Measurements from ENCODE around the gene EHMT1.
"Not testable (repeated sequence)": the region's sequence is repeated elsewhere in the genome, so short reads cannot be mapped to it uniquely, and the experiment has no call there.

Gene EHMT1

DNA sequence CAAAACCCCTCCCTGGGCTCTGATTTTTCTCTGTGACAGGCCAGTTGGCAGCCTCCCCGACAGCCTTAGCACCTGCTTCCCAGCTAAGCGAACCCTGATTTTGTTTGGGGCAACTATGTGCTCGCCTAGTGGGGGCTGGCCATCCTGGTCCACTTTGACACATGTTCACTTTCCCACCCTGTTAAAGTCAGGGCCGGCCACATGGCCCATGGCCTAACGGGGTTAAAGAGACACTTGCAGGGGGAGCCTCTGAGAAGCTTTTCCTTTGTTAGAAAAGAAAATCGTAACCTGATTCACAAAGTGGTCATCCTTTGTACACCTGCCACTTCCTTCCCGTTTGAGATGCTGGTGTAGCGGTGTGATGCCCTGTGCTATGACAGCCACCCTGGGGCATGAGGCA, 257.5 kb downstream of the EHMT1 start:
- Histone ChIP-seq H3K9me3 (ENCODE audit: insufficient read depth, low read length) (no peaks in the 10 kb centered on the region), H3F3A (ENCODE audit: insufficient read depth) (no peaks in the 10 kb centered on the region), H2AFZ (ENCODE audit: low read depth, low read length, severe bottlenecking) (no peak overlapping the region), H3K36me3 (ENCODE audit: low read length) (no peaks in the 10 kb centered on the region), H4K20me1 (ENCODE audit: low read depth, low read length) (no peaks in the 10 kb centered on the region), H3K27me3 (ENCODE audit: low read length) (no peaks in the 10 kb centered on the region), H3K9ac (ENCODE audit: low read length) (no peak overlapping the region), H3K27ac (ENCODE audit: low read depth, low read length) (no peak overlapping the region), H3K9me2 (replicated peaks; ENCODE audit: insufficient read depth, low read length) (no peaks in the 10 kb centered on the region), H3K79me2 (ENCODE audit: insufficient read depth, low read length) (no peaks in the 10 kb centered on the region), H3K4me3 (ENCODE audit: insufficient read depth, low read length, poor library complexity, severe bottlenecking) (no peak overlapping the region), H3K4me2 (ENCODE audit: low read depth, low read length, poor library complexity, severe bottlenecking) (no peak overlapping the region)
- TF ChIP-seq, protein P1, sequence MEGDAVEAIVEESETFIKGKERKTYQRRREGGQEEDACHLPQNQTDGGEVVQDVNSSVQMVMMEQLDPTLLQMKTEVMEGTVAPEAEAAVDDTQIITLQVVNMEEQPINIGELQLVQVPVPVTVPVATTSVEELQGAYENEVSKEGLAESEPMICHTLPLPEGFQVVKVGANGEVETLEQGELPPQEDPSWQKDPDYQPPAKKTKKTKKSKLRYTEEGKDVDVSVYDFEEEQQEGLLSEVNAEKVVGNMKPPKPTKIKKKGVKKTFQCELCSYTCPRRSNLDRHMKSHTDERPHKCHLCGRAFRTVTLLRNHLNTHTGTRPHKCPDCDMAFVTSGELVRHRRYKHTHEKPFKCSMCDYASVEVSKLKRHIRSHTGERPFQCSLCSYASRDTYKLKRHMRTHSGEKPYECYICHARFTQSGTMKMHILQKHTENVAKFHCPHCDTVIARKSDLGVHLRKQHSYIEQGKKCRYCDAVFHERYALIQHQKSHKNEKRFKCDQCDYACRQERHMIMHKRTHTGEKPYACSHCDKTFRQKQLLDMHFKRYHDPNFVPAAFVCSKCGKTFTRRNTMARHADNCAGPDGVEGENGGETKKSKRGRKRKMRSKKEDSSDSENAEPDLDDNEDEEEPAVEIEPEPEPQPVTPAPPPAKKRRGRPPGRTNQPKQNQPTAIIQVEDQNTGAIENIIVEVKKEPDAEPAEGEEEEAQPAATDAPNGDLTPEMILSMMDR (IDR thresholded peaks at IDR 0.05; ENCODE audit: insufficient read depth, low read length, poor library complexity, severe bottlenecking): no peak
- no peak for TF ChIP-seq EZH2phosphoT487 (conservative IDR thresholded peaks at IDR 0.05; ENCODE audit: low read length)

DNA sequence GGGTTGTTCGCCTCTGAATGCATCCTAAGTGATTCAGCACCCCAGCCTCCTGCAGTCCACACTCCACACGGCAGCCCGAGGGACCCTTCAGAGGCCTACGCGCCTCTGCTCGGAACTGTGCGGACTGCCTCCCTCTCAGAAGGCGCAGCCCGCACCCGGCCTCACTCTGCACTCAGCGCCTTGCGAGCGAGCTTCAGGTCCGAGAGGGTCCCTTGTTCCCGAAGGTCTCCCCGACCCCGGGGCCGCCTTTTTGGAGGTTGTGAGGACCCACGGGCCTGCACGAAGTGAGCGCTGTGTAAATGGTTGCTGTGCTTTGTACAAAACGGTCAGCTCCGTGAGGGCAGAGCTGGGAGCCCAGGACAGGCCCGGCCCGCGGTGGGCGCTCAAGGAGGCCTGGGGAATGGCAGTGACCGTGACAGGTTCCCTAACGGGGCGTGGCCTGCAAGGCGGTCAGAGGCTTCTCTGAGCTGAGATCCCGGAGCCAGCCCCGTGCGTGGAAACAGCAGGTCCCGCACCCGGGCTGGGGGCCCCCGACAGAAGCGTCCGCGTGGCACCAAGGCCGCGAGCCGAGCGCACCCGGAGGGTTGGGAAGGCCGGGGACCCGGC, 258.1 kb downstream of the EHMT1 start:
- Histone ChIP-seq H3K4me2 (ENCODE audit: low read depth, low read length, poor library complexity, severe bottlenecking) (no peak overlapping the region), H3K4me3 (ENCODE audit: insufficient read depth, low read length, poor library complexity, severe bottlenecking) (no peak overlapping the region), H3K27ac (ENCODE audit: low read depth, low read length) (no peak overlapping the region)

DNA sequence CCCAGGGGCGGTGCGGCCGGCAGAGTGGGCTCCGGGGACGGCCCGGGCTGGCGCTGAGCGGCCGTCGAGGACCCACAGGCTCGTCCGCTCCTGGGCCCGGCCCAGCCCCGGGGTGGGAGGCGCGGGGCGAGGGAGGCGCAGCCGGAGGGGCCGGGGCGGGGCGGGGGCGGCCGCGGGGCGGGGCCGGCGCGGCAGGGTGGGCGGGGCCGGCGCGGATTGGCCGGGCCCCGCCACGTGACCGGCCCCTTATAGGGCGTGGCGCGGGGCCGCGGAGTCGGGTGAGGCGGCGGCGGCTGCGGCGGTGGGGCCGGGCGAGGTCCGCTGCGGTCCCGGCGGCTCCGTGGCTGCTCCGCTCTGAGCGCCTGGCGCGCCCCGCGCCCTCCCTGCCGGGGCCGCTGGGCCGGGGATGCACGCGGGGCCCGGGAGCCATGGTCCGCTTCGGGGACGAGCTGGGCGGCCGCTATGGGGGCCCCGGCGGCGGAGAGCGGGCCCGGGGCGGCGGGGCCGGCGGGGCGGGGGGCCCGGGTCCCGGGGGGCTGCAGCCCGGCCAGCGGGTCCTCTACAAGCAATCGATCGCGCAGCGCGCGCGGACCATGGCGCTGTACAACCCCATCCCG, 258.8 kb downstream of the EHMT1 start, which contains the start of gene CACNA1B:
TSS of gene CACNA1B (plus strand) at position 277 of the 617 bp plus-strand sequence. CDS start at position 429, 152 bp downstream.
- H2AFZ ChIP-seq (ENCODE audit: low read depth, low read length, severe bottlenecking); H3K9ac ChIP-seq (ENCODE audit: low read length); H3K4me3 ChIP-seq (ENCODE audit: insufficient read depth, low read length, poor library complexity, severe bottlenecking): not testable (repeated sequence)

More for the DNA sequence above, 258.1 kb downstream of the EHMT1 start:
- Histone ChIP-seq H3K79me2 (ENCODE audit: insufficient read depth, low read length) (no peaks in the 10 kb centered on the region), H3F3A (ENCODE audit: insufficient read depth) (no peaks in the 10 kb centered on the region), H3K36me3 (ENCODE audit: low read length) (no peaks in the 10 kb centered on the region), H3K9me2 (replicated peaks; ENCODE audit: insufficient read depth, low read length) (no peaks in the 10 kb centered on the region), H3K9me3 (ENCODE audit: insufficient read depth, low read length) (no peaks in the 10 kb centered on the region), H3K27me3 (ENCODE audit: low read length) (no peaks in the 10 kb centered on the region), H2AFZ (ENCODE audit: low read depth, low read length, severe bottlenecking) (no peak overlapping the region), H4K20me1 (ENCODE audit: low read depth, low read length) (no peaks in the 10 kb centered on the region), H3K9ac (ENCODE audit: low read length) (no peak overlapping the region)
- no peak for TF ChIP-seq EZH2phosphoT487 (conservative IDR thresholded peaks at IDR 0.05; ENCODE audit: low read length)
- TF ChIP-seq, protein P1 (IDR thresholded peaks at IDR 0.05; ENCODE audit: insufficient read depth, low read length, poor library complexity, severe bottlenecking): no peak

More for the DNA sequence above, 258.8 kb downstream of the EHMT1 start, which contains the start of gene CACNA1B:
- not testable (repeated sequence) for H3K9me2 ChIP-seq (replicated peaks; ENCODE audit: insufficient read depth, low read length); H3K79me2 ChIP-seq (ENCODE audit: insufficient read depth, low read length); H3K27ac ChIP-seq (ENCODE audit: low read depth, low read length); H3K36me3 ChIP-seq (ENCODE audit: low read length); H3K9me3 ChIP-seq (ENCODE audit: insufficient read depth, low read length); H3K27me3 ChIP-seq (ENCODE audit: low read length); H3F3A ChIP-seq (ENCODE audit: insufficient read depth); H4K20me1 ChIP-seq (ENCODE audit: low read depth, low read length); H3K4me2 ChIP-seq (ENCODE audit: low read depth, low read length, poor library complexity, severe bottlenecking)

Data from SU-DHL-6 (cell line).